ENCODE measurements around the gene SIRPB1.
"Not testable (repeated sequence)": the region's sequence is repeated elsewhere in the genome, so short reads cannot be mapped to it uniquely, and the experiment has no call there.

Gene SIRPB1

DNA sequence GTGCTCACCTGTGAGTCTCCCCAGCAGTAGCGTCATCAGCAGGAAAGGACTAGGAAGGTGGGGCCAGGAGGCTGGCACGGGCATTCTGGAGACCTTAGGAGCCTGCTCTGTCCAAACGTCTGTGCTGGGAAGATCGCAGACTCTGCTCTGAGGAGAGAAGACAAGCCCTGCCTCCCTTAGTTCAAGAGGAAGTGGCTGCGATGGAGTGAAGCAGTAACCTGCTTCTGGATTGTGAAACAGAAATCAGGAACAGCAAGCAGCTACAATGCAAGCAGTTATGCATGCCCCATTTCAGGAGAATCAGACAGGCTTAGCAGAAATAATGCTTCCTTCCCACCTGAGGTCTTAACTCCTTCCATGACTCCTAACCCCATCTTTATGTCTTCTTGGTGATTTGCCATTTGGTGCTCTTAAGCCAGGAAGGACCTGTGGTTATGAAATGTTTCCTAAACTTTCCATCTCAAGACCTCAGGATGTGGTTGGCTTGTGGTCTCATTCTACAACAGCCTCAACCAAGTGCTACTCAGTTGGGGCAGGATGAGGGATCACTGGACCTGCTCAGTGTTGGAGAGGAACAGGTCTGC is at the start of gene SIRPB1:
SIRPB1 (minus strand) TSS at position 149 of the 584 bp plus-strand sequence; CDS start at position 84, 65 bp downstream.
- DNase-seq: no peak

DNA sequence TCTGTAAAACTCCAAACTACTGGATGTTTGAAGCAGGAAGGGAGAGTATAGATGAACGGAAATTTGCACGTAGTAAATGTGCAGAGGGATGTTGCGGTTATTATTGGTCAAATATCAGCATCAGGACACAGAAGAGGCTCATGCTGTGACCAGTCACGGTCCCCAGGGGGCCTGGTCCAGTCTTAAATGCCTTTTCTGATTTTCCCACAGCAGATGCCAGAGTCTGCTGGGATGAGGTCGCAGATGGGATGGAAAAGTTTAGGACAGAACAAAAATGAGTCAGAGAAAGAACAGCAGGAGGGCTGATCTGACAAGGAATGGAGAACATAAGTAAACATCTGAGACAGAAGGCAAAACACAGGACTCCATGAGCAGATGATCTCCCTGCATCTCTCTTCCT is 49.5 kb upstream of the SIRPB1 start:
- DNase-seq: no peak

DNA sequence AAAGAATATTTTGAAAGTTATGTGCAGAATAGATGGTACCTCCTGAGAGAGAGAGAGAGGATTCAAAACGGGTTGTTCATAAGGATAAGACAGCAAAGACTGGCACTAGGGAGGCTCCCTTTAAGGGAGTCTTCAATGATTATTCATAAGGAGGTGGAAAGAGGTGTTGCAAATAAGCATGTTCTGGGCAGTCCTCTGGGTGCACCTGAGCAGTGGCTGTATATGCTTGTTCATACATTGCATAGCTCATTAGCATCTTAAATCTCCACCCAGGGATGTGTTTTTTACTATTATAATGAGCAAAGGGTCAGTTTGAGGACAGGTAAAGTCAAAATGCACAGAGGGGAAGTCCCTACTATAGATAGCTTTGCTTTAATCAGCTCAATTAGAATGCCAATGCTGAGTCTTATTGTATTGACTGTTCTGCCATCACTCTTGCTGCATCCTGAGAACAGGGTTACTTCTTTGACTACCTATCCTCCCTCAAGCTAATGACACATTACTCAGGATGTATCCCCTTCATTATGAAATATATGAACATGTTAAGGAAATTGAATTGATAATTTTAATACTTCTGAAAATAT is 47.8 kb upstream of the SIRPB1 start:
- DNase-seq: no peak

DNA sequence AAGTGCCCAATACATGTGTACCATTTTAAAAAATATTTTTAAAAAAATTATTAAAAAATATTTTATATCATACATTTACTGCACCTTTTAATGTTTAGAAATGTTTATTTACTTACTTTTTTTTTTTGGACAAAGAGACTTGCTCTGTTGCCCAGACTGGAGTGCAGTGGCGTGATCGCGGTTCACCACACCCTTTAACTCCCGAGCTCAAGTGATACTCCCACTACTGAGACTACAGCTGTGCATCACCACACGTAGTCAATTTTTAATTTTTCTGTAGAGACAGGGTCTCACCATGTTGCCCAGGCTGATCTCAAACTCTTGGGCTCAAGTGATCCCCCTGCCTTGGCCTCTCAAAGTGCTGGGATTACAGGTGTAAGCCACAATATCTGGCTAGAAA is 47.0 kb upstream of the SIRPB1 start:
- no peak for DNase-seq

DNA sequence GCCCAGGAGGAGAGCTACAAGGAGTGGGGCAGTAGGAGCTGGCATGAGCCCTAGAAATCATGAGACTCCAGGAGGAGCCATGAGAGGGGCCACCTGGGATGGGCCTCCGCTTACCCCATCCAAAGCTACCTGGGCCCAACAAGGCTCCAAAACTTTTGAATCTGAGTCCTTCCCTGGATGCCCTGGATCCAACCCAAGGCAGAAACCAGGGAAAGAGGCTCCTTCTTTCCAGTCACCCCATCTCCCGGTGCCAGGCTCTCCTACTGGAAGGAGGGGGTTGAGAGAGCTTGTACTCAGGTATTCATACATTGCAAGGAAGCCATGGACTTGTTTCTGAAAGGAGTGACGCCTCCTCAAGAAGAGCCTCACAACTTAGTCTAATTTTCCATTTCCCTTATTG is 45.5 kb upstream of the SIRPB1 start:
- no peak for DNase-seq

DNA sequence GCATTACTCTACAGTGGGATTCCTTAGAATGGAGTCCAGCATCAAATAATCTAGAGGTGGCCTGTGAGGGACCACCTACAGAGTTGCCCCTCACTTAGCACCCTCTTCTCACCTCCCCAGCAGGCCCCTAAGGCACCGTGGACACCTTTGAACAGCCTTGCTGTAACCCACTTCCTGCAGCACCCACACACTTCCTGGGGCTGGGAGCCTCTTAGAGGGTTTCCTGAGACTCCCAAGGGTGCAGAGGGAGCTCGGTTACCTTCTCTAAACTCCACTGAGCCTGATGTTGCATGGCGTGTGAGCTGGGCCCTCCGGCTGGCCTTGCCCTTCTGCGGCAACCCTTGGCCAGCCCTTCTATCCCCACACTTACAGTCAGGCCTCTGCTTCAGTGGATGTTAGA is 45.1 kb upstream of the SIRPB1 start:
- no peak for DNase-seq

DNA sequence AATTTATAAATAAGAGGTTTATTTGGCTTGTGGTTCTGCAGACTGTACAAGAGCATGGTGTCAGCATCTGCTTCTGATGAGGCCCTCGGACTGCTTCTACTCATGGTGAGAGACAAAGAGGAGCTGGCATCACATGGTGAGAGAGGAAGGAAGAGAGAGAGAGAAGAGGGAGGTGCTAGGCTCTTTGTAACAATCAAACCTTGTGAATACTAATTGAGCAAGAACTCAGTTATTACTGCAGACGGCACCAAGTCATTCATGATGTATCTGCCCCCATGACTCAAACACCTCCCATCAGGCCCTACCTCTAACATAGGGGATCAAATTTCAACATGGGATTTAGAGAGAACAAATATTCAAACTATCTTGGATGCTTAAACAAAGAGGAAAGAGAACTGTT is 44.1 kb upstream of the SIRPB1 start:
- DNase-seq: no peak

DNA sequence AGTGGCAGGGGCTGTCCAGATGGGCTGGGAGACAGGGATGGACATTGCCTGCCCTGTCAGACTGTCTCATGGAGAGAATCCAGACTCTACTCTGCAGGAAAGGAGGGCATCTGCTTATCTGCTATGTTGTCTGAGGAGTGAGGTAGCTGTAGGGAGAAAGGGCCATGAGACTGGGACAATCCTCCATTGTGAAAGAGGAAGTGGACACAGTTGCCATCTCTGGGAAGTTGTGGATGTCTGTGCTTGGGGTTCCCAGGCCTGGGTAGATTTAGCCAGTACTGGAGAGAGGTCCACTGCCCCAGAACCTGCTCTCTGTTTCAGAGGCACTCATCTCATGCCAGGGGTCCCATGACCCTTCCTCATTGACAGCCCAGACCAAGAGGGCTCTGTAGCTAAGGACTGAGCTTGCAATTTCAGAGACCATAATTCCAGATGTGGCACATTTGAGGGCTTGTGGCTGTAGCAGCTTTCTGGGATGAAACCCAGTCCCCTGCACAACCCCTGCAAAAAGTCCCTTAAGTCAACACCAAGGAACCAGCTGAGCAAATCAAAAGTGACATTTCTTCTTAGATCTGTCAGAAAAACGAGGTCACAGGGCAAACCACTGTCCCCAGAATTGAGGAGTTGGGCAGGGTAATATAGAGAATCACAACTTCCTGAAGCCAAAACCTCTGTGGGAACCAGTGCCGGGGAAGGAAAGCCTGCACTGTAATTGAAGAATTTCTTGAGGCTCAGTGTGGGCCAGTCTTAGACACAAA is 41.9 kb upstream of the SIRPB1 start:
- DNase-seq: no peak

DNA sequence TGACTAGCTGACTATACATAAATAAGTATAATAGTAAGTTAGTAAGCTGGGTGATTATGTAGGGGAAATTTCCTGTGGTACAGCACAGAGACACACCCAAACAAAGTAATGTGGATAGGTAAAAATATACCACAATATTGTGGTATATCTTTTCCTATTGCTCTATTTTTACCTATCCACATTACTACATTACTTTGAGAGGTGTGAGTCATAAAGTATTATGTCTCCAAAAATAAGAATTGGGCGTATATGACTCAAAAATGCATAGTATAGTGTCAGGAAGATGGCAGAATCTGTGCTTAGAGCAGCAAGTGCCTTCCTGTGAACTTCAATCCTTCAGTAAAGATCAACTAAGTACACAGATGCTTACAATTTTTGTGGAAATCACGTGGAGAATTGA is 40.4 kb upstream of the SIRPB1 start:
- DNase-seq: no peak

DNA sequence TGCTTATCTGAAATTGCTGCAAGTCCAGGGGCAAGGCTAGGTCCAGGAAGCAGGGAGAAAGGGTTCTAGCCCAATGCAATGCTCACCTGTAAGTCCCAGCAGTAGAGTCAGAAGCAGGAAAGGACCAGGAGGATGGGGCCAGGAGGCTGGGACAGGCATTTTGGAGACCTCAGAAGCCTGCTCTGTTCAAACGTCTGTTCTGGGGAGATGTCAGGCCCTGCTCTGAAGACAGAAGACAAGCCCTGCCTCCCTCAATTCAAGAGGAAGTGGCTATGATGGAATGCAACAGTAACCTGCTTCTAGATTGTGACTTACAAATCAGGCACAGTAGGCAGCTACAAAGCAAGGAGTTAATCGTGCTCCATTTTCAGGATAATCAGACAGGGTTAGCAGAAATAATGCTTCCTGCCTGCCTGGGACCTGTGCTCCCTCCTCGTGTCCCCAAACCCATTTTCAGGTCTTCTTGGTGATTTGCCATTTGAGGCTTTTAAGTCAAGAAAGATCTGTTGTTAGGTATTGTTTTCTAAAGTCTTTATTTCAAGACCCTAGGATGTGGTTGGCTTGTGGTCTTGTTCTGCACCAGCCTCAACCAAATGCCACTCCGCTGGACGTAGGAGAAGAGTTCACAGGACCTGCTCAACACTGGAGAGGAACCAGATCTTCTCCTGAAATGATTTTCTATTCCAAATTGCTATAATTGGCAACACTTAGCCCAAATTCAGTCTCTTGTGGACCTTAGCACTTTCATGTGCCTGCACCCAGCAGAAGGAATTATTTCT is 37.9 kb upstream of the SIRPB1 start, which contains the start of gene SIRPG:
SIRPG (minus strand) TSS at position 224 of the 779 bp plus-strand sequence; CDS start at position 159, 65 bp downstream.
- no peak for DNase-seq

DNA sequence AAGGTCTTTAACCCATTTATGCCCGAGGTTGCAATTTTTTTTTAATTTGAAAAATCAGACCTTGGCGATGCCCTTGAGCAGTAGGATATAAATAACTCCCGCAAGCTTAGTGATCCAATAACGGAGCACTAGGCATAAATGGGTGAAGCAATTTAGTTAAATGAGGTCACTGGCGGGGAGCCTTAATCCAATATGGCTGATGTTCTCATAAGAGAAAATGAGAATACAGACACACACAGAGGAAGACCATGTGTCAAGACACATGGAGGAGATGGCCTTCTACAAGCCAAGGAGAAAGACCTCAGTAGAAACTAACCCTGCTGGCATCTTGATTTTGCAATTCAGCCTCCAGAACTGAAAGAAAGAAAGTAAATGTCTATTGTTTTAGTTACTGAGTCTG is 37.0 kb upstream of the SIRPB1 start:
- DNase-seq: no peak

DNA sequence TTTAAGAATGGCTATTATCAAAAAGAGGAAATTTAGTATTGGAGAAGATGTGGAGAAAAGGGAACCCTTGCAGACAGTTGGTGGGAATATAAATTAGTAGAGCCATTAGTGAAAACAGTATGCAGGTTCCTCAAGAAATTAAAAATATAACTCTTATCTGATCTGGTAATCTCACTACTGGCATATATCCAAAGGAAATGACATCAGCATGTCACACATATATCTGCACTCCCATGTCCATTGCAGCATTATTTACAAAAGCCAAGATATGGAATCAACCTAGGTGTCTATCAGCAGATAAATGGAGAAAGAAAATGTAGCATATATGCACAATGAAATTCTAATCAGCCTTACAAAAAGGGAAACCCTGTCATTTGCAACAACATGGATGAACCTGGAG is 35.2 kb upstream of the SIRPB1 start:
- DNase-seq: no peak

DNA sequence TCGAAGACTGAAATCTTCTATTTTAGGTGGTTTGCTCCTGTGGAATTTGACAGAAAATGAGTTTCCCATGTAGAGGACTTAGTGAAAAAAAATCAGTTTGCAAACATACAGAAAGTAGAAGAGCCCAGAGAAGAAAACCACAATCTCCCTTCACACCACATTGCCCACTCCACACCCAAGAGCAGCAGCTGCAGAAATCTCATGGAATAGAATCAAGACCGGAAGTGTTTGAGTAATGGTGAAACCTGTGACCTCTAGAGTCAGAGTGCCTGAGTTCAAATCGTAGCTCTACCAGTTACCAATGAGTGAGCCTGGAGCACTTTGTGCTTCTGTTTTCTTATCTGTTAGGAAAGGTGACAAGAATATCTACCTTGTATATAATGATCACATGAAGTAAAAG is 33.2 kb upstream of the SIRPB1 start:
- no peak for DNase-seq

DNA sequence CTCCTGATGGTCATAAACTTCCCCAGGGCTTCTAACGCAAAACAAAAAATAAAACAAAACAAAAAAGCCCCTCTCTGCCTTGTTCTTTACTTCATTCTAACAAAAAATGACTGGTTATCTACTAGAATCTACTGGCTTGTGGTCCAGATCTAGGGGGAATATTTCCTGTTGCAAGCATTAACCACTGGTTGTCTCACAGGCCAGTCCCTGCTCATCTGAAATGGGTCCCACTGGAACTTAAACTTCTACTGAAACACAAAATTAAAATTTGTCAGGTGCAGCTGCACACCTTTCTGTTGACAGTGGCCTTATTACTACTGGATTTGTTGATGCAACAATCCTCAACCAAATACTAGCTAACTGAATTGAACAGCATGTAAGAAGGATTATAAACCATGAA is 32.3 kb upstream of the SIRPB1 start:
- DNase-seq: no peak

DNA sequence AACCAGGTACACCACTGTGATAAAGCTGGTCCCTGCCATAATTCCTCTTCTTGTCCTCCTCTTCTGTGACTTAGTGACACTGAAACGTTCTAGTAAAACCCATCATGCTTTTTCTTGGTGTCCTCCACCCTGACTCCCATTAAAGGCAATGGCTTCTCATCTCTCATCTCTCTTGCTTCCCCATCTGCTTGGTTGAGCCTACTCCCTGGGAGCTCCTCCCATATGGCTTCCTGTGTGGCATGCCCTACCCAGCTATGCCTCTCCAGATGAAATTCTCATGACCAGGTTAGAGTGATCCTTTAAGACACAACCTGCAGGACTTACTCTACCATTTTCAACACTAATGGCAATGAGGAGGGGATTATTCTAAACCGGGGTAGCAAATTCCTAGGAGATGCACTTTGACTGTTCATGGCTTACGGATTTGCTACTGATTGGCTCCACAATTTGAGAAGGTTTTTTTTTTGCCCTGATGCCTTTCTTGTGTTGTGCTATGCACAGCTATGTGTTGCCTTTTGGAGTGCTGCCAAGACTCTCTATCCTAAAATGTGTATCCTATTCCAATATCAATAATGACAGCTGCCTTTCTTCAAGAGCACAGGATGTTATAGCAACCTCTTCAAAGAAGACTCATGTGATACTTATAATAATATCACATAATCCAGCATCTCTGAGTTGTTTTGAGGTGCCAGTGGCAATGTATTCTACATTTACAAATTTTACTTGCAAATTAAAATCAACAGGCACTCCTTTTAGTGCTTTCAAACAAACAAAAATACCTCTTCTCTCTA is 31.7 kb upstream of the SIRPB1 start:
- no peak for DNase-seq

DNA sequence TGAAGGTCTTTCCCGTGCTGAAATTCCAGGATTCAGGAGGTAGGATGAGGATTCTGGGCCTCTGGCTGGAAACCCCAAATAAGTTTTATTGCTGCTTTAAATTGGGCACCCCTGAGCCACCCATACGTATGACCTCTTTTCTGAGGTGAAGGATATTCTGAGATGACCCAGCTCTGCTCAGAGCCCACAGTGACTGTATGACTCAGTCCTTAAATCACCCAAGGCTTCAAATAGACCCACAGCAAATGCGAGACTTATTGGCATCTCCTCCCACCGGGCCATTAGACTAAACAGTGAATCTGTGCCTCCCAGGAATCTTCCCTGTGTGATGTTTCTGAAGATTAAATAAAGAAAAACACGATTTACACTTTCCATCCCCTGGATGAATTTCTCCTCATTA is 28.3 kb upstream of the SIRPB1 start:
- no peak for DNase-seq

DNA sequence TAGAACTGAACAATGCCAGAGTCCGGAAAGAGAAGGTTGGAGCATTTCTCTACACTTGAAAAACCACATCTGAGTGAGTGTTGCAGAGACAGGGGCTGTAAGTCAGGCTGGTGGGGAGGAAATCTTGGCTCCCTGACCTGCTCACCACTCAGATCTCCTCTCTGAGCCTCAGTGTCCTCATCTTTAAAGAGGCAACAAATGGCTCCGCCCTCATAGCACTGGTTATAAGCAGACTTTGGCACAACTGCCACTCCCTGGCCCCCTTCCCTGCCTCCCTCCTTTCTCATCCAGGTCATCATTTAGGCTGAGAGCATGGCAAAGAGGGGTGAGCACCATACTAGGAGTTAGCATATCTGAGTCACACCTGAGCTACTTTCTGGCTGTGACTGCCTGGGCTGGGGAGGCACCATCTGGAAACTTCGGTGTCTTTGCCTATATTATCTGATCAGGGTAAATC is 27.2 kb upstream of the SIRPB1 start:
- DNase-seq: no peak

DNA sequence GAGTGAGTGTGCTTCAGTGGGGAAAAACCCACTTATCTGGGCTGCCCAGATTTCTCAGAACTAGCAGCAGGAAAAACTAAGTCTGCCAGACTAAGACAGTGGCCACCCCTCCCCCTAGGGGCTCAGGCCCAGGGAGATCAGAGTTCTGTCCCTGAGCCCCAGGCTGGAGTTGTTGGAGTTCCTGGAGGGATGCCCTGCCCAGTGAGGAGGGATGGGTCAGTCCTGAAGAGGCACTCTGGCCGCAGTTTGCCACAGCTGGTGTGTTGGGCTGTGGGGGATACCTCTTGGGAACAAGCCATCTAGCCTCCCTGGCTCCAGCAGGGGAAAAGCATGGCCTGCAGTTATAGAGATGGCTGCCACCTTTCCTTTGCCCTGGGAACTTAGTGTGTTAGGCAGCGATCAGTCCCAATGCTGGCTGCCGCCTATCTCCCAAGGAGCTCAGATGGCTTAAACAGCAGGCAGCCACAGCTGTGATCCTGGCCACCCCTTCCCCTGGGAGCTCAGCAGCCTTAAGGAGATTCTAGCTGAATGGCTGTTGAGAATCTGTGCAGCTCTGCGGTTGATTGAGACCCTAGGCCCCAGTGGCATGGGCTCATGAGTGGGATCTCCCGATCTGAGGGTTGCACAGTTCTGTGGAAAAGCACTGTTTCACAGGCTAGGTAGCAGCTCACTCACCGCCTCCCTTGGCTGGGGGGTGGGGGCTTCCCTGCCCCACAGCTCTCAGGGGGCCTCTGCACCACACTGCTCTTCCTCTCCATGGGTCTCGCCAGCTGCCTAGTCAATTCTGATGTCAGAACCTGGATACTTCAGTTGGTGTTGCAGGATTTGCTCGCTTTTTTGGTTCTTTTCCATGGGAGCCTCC is 24.5 kb upstream of the SIRPB1 start:
- no peak for DNase-seq

DNA sequence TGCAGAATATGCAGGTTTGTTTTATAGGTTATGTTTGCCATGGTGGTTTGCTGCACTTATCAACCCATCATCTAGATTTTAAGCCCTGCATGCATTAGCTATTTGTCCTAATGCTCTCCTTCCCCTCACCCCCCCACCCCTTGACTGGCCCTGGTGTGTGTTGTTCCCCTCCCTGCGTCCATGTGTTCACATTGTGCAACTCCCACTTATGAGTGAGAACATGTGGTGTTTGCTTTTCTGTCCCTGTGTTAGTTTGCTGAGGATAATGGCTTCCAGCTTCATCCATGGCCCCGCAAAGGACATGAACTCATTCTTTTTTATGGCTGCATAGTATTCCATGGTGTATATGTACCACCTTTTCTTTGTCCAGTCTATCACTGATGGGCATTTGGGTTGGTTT is 18.8 kb upstream of the SIRPB1 start:
- DNase-seq: not testable (repeated sequence)

DNA sequence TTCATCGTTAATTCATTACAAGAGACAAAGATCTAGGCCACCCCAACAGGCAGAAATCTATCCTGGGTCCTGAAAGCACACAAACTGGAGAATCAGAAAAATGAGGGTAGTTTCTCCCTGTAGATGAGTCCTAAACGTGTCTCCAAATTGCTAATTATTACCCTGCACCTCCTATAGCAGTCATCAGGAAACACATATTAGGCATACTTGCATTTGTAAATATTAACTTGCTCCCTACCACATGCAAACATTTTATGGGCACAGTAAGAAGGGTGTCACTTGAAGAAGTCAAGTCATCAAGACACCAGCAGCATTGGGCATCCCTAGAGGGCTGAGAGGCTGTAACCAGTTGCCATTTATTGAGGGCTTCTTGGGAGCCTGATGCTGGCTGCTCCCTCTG is 17.9 kb upstream of the SIRPB1 start:
- DNase-seq: no peak

DNA sequence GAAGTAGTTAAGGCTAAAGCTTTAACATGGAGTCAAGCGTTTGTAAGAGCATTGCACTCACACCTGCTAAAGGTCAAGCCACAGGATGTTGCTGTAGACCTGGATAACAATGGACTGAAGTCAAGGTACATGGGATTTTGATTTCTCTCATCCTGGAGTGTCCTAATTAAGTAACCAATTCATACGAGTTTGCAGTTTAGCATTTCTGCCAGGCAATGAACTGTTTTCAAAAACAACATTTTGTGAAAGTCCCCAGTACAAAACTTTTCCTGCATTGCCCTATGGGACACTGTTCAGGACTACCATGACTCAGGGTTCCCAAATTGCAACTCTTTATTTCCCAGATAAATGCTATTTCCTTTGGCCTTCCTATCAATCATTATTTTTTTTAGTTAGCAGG is 17.4 kb upstream of the SIRPB1 start:
- DNase-seq: no peak

DNA sequence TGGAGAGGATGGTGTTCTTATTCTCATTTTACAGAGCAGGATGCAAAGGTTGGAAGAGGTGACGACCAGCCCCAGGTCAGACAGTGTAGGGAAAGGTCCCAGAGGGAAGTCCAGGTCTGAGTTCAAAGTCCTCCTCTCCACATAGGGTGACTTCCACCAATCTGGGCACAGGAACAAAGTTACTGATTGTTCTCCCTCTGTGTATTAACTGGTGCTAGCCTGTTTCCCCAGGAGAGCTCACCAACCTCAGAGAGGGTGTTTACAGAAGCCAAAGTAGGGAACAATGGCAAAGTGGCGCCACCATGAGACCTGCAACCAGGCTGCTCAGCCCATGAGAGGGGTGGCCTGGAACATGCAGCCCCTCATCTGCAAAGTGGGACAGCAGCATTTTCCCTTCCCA is 16.8 kb upstream of the SIRPB1 start:
- no peak for DNase-seq

Data from amniotic stem cell (primary cell).